Transverse colon (tissue), 4 donors: Measurements from ENCODE around the gene PHACTR2.
"Not testable (repeated sequence)": the region's sequence is repeated elsewhere in the genome, so short reads cannot be mapped to it uniquely, and the experiment has no call there.

ENCODE experiments used
- CTCF ChIP-seq, 5 experiments: fragments of 200-600 bp in 3 of 5; fragments of 450-650 bp in 2 of 5; sonication (generic) in 3 of 5; IDR thresholded peaks; 1 replicate in 2 of 5; 2 replicates in 3 of 5; pipeline ENCODE4 v1.5.1; 2016 to 2017; ENCODE audit warnings: antibody characterized with exemption in 5 of 5, inconsistent platforms in 3 of 5, mild to moderate bottlenecking in 2 of 5, moderate library complexity in 1 of 5
- EP300 ChIP-seq: sonication (generic); formaldehyde crosslinking; IDR thresholded peaks from one replicate; pipeline ENCODE4 v1.6.1; 2017; ENCODE audit warnings: antibody characterized with exemption, low read depth
- POLR2A ChIP-seq: fragments of 450-650 bp; IDR thresholded peaks from one replicate; pipeline ENCODE4 v1.6.1; 2016; ENCODE audit warnings: antibody characterized with exemption, mild to moderate bottlenecking, moderate library complexity
- POLR2AphosphoS5 ChIP-seq, 3 donors: sonication (generic); formaldehyde crosslinking; IDR thresholded peaks; one replicate each; pipeline ENCODE4 v1.6.1; 2016; ENCODE audit warnings: antibody characterized with exemption in 3 of 3

- TF ChIP-seq CTCF (IDR thresholded peaks at IDR 0.05); POLR2A; POLR2AphosphoS5 (IDR thresholded peaks at IDR 0.05); EP300: not testable (repeated sequence)
Measured at GRCh38 chr6:143855057-143855456, 177.3 kb downstream of the PHACTR2 start.
